Embryonic facial prominence (tissue), 1 donor: ENCODE measurements around the gene ZNF136.

Source experiments
- DNase-seq: peaks from one replicate; pipeline ENCODE4 v3.0.0-alpha.2; 2016; ENCODE audit errors: extremely low spot score

Gene ZNF136

DNA sequence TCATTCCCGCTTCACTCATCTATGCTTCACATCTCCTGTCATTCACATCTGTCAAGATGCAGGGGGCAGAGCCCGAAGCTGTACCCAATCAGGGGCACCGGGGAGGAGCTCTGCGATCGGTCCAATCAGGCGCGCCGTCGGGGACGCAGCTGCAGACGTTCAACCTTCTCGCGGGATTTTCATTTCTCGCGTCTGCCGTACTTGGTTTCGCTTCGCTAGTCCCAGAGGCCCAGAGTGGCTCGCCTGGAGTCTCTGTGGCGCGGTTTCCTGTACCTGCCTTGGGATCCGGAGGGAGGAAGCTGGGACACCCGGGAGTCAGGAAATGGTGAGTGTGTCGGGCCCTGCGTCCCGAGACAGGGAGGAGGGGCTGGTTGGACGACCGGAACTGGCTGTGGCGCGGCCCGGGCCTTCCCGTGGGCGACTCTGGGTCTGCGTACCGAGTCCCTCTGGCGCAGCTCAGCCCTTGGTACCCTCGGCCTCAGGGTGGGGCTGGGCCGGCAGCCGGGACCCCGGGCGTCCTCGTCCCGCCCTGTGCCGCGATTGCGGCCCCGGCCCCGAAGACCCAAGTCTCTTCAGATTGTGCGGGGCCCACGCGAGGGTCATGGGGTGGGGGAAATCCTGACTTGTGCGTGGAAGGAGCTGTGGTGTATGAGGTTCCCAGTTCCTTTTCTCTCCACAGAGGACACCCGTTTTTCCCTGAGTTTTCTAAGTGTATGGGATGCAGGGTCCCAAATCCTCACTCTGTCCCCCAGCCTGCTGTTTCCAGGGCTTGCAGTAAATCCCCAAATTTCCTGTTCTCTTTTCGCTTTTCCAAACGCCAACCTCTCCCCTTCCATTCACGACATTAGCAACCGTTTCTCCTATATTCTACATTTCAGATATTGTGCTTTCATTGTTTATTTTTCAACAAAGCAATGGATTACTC, at the start of gene ZNF136:
ZNF136 (plus strand) TSS at position 215 of the 925 bp plus-strand sequence; CDS start at position 323, 108 bp downstream.
- peak; percentile 95 for DNase-seq

DNA sequence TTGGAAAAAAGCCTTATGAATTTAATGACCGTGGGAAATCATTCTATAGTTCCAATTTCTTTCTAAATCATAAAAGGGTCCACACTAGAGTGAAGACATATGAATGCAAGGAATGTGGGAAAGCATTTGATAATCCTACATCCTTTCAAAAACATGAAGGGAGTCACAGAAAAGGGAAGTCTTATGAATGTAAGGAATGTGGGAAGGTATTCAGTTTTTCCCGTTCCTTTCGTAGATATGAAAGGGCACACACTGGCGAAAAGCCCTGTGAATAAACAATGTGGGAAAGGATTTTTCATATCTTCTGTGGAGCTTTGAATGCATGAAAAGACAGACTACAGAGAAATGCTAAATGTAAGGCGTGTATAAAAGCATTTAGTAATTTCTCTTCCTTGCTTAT, 49.8 kb upstream of the ZNF136 start:
- DNase-seq = no peak

DNA sequence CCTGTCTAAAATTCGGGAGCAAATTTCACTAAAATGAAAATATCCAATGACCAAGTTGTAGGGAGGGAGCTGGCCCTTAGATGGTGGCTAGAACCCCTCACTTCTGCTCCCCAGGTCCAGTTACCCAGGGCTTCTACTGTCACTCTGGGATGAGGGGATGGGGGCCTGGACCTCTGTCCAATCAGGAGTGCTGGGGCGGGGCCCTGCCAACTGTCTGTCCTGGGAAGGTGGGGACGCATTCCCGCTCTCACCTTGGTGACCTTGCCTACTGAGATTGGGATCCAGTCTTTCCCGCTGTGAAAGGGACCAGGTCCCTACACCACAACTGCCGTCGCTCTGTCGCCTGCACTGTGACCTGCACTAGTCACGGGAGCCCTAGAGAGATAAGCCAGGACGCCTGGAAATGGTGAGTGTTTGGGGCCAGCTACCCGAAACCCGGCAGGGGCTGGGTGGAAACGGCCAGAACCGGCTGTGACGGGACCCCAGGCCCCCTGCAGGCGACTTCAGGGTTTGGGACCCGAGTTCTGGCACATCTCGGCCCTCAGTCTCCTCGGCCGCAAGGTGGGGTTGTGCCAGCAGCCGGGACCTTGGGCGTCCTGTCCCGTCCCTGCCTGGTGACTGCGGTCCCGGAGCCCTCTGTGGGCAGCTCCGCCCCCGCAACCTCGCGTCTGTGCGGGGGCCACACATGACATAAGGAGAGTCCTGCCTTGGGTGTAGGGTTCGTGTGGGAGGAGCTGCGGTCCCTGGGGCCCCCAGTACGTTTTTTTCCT, 45.5 kb upstream of the ZNF136 start:
- DNase-seq = no peak

DNA sequence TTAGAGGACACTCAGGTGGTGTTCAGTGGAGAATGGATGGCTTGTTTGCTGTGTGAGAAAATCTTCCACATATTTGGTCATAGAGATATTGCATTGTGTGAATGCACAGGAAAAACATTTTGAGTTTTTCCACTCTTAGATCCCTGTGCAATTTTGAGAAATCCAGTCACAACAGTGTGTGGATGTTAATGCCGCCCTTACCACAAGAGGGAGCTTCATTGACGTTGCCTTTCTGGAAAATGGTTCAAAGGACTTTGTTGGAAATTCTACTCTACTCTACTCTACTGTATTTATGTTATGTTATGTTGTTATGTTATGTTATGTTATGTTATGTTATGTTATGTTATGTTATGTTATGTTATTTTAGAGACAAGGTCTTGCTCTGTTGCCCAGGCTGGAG, 36.2 kb upstream of the ZNF136 start:
- DNase-seq = no peak

DNA sequence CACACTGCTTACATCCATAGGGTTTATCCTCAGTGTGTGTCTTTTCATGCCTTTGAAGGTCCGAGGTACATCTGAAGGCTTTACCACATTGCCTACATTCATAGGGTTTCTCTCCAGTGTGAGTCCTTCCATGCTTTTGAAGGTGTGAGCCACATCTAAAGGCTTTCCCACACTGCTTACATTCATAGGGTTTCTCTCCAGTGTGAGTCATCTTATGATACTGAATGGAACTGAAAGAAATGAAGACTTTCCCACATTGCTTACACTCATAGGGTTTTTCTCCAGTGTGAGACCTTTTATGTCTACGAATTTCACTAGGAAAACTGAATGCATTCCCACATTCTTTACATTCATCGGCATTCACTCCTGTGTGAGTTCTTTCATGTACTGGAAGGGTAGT, 29.8 kb upstream of the ZNF136 start:
- no peak for DNase-seq

DNA sequence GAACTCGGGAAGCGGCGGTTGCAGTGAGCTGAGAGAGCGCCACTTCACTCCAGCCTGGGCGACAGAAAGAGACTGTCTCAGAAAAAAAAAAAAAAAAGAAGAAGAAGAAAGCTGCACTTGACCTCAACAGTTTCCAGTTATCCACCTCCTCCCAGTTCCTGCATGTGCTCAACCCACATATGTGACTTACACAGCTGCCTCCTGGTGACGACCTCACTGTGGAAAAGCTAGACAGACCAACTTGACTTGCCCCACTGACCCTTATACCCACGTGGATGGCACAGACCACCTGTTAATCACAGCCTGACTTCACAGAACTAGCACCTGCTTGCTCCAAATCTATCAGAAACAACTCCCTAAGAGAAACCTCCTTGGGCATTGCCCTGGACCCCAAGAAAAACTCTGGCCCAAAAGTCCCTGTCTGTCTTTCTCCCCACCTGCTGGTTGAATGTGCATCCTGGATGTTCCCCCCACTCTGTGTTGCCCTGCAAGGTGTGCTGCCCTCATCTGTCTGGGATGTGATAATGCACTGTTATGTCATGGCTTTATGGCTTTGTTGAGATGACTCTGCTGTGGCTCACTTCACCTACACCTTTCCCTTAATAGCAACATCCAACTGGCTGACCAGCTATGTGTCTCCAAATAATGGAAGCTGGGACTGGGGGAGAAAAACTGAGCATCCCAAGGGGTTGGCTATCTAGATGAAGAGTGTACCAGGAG, 25.5 kb upstream of the ZNF136 start:
- no peak for DNase-seq

DNA sequence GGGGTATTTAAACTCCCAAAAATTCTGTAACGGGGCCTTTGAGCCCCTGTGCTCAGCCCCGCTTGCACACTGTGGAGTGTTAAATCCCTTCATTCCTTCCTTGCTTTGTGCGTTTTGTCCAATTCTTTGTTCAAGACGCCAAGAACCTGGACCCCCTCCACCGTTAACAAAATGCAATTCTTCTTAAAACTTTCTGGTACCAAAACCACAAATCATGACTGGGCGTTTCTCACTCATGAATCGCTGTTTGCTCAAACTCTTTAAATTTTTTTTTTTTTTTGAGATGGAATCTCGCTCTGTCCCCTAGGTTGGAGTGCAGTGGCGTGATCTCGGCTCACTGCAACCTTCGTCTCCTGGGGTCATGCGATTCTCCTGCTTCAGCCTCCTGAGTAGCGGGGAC, 23.6 kb upstream of the ZNF136 start:
- DNase-seq = no peak

DNA sequence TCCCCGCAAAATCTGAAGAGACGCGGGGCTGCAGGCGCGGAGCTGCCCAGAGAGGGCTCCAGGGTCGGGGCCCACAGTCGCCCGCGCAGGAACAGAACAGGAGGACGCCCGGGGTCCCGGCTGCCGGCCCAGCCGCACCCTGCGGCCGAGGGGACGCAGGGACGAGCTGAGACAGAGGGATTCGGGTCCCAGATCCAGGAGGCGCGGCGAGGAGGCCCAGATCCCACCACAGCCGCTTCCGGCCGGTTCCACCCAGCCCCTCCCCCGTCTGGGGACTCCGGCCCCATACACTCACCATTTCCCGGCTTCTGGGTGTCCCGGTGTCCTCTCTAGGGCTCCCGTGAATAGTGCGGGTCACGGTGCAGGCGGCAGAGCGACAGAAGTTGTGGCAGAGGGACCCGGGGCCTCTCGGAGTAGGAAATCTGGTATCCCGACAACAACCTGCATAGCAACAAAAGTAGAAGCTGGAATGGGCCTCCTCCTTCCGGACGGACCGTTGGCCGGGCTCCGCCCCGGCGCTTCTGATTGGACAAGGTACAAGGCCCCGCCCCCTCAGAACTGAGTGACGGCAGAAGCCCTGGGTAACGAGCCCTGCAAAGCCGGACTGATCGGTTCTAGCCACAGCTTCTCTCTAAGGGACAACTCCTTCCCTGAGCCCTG, 22.9 kb upstream of the ZNF136 start, which contains the start of gene ZNF20:
ZNF20 (minus strand) TSS at position 466 of the 660 bp plus-strand sequence; CDS start at position 298, 168 bp downstream.
- DNase-seq = peak; percentile 89

DNA sequence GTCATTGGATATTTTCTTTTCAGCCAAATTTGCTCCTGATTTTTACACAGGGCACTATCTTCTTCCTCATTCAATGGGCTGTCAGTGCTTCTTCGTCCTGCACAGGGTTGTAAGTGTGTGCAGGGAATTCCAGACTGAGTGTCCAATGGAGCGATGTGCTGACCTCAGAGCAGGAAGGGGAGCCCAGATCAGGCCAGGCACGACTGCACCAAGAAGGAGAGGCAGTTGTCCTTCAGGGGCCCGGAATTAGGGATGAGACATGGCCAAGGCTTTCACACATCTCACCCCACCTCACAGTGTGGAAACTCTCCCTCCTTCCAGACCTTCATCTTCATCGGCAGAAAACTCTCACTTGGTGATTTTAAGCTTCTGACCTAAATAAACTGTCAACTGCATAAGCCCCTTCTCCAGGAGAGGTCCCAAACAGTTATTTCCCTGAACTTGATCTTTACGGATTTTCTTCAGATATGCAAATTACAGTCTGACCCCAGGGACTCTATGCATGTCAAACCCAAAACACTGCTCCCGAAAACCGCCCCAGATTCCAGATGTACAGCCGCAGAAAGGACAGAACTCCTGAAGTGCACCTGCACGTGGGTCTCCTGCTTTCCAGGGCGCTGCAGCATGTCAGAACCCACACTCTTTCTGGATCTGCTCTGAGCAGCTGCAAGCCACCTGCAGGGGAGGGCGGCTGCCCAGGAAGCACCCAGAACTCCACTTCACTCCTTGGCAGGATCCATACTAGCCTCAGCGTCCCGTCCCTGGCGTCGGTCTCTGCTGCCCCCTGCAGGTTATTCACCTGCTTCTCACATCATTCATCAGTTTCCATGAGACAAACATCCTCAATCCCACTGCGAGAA, 22.1 kb upstream of the ZNF136 start:
- DNase-seq = peak; percentile 75

DNA sequence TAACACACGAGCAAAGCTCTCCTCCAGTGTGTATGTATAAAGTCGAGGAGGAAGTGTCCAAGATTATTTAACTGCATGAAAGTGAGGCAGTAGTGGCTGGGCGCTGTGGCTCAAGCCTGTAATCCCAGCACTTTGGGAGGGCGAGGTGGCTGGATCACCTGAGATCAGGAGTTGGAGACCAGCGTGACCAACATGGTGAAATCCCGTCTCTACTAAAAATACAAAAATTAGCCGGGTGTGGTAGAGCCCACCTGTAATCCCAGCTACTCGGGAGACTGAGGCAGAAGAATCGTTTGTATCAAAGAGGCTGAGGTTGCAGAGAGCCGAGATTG, 21.5 kb upstream of the ZNF136 start:
- no peak for DNase-seq

DNA sequence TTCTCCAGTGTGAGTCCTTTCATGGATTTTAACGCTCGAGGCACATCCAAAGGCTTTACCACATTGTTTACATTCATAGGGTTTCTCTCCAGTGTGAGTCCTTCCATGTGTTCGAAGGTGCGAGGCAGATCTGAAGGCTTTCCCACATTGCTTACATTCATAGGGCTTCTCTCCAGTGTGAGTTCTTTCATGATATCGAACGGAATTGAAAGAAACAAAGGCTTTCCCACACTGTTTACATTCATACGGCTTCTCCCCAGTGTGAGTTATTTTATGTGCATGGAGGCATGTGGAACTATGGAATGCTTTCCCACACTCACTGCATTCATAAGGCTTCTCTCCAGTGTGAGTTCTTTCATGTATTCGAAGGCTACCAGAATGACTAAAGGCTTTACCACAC, 17.5 kb upstream of the ZNF136 start:
- no peak for DNase-seq

DNA sequence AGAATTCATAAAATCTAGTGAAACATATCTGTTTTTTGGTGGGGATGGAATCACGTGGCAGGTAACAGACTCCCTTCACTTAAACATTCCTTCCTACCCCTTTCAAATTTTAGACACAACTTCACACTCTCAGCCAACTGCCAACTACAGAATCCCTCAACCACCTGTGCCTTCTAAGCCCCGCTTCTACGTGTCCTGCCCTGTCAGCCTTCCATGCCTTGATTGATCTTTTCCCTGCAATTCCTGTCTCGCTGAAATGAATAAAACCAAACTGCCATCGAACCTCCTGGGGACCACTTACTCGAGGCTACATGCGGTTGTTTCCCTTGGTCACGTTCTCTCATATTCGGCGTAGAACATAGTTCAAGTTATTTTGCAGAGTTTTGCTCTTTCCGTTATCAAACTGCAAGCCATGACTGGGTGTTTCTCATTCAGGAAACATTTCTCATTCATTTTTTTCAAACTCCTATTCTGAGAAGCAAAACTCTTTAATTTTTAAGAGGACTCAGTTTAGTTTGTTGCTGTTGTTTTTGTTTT, 7.5 kb upstream of the ZNF136 start:
- no peak for DNase-seq

DNA sequence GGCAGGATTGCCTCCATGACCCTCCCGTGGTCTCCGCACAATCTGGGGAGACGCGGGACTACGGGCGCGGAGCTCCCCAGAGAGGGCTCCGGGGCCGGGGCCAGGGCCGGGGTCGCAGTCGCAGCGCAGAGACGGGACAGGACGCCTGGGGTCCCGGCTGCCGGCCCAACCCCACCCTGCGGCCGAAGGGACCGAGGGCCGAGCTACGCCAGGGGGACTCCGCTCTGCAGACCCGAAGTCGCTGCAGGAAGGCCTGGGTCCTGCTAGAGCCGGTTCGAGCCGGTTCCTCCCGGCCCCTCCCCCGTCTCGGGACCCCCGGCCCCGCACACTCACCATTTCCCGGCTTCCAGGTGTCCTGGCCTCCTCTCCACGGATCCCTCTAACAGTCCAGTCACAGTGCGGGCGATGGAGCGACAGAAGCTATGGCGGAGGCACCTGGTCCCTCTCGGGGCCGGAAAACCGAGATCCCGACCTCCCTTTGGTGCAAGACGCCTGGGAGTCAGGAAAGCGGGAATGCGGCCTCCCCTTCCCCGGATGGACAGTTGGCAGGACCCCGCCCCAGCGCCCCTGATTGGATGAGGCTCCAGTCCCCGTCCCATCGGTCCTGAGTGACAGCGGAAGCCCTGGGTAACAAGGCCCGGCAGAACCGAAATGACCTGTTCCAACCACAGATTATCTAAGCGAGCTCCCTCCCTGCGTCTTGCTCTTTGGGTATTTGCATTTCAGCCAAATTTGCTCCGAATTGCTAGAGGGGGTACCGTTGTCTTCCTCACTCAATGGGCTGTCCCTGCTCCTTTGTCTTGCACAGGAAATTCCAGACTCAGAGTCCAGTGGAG, 6.5 kb upstream of the ZNF136 start, which contains the start of gene ZNF625:
ZNF625 (minus strand) TSS at position 512 of the 836 bp plus-strand sequence; CDS start at position 336, 176 bp downstream.
- peak; percentile 55 for DNase-seq

DNA sequence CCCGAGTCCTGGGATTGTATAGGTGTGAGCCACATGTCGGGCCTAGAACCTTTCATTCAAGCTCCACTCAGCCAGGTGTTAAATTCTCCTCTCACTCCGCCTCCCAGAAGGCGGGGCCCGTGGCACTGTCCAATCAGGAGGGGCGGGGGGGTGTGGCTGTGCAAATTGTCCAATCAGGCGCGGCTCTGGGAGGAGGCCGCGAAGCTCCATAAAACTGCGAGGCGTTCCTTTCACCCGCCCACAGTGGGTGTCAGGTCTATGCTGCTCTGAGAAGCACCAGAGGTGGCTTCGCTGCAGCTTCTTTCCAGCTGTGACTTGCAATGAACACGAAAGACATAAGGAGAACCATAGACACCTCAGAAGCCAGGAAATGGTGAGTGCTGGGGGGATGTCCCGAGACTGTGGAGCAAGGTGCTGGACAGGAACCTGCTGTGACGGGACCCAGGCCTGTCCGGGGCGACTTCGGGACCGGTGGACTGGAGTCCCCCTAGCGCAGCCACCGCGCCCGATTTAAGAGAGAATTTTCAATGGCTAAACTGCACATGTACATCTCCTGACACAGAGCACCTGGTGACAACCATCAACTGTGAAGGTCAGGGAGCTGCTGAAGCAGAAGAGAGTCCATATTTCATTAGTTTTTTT, 3.0 kb upstream of the ZNF136 start:
- DNase-seq = no peak

DNA sequence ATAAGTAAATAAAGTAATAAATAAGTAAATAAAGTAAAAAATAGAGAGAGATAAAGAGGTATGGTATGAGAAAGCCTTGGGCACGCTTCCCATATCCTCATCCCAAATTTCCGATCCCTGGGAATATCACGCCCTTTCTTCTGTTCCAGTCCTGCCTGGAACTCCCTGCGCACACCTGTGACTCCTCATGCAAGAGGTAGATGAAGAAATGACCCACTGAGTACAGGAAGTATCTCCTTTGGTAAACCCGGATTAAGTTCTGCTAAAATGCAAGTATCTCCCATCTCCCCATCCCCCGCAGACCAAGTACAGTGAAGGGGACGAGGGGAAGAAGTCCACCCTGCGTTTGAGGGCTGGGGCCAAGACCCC, 399 bp upstream of the ZNF136 start:
- DNase-seq = no peak

DNA sequence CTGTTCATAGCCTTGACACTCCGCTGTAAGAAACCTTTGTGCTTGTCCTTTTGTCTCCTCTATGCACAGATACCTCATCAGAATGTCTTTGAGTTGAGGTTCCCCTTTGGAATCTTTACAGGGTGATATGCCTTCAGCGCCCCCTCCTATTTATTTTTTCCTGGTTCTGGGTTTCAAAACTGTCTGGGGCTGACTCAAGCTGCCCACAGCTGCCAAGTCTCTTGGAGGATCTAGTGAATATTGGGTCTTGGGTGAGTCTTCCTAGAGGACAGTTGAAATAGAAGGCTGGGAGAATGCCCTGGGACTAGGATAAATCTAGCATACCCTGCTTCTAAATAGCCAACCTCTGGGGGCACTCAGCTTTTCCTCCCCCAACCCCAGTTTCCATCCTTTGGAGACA, 930 bp downstream of the ZNF136 start:
- no peak for DNase-seq

DNA sequence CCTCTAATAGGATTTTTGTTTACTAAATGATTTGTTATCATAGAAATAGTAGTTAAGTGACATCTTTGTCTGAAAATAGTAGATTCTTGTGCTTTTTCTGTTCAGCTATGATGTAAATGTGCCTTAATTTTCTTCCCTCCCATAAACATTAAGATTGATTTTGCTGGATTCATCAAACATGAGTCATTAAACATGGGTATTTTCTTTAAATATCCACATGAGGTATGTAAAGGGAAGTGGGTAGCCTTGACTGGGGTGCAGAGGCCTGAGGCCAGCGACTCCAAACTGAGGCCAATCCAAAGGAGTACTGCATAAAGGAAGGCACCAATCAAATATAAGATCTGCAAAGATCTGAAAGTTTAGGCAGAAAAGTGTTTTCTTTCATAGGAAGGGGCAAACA, 3.7 kb downstream of the ZNF136 start:
- no peak for DNase-seq

DNA sequence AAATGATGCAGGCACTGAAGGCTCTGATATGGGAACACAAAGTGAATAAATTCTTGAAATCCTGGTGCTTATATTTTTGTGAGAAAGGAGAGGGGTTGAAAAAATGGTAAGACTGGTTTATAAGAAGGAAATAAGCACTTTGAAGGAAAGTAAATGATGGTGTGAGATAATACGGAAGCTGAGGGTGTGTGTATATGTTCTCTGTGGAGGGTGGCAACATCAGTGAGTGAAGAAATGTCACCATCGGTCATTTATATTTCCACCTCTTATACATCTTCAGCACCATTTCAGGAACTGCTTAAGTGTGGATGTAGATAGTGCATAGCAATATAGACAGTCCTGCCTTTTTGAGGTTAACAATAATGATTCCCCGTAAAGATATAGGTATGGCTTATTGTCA, 17.5 kb downstream of the ZNF136 start:
- DNase-seq = no peak

DNA sequence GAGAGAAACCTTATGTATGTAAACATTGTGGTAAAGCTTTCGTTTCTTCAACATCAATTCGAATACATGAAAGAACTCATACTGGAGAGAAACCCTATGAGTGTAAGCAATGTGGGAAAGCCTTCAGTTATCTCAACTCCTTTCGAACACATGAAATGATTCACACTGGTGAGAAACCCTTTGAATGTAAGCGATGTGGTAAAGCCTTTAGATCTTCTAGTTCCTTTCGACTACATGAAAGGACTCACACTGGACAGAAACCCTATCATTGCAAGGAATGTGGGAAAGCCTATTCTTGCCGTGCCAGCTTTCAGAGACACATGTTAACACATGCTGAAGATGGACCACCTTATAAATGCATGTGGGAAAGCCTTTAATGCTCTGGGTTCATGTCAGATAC, 24.7 kb downstream of the ZNF136 start:
- no peak for DNase-seq
